Measurements from ENCODE around the gene TAS1R3.

Gene TAS1R3

DNA sequence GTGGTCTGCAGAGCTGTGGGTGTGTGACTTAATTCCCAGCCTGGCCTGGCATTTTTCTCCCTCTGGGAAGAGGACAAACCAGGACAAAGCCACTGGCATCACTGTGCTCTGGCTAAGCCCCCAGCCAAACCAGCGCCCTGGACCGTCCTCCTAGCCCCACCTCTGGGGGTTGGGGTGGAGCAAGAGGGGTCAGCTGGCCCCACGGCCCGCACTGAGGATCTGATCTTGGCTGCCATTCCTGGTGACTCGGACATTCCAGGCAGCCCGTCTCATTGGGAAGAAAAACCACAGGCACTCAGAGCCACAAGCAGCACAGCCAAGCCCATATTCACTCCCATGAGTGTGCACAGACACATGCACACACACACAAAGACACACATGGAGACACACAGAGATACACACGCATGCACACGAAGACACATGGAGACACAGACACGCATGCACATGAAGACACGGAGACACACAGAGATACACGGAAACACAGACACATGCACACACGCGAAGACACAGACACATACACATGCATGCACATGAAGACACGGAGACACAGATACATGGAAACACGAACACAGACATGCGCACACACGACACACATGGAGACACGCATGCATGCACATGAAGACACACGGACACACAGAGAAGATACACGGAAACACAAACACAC lies 29.6 kb downstream of the TAS1R3 start:
- TF ChIP-seq, protein P1, sequence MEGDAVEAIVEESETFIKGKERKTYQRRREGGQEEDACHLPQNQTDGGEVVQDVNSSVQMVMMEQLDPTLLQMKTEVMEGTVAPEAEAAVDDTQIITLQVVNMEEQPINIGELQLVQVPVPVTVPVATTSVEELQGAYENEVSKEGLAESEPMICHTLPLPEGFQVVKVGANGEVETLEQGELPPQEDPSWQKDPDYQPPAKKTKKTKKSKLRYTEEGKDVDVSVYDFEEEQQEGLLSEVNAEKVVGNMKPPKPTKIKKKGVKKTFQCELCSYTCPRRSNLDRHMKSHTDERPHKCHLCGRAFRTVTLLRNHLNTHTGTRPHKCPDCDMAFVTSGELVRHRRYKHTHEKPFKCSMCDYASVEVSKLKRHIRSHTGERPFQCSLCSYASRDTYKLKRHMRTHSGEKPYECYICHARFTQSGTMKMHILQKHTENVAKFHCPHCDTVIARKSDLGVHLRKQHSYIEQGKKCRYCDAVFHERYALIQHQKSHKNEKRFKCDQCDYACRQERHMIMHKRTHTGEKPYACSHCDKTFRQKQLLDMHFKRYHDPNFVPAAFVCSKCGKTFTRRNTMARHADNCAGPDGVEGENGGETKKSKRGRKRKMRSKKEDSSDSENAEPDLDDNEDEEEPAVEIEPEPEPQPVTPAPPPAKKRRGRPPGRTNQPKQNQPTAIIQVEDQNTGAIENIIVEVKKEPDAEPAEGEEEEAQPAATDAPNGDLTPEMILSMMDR (IDR thresholded peaks at IDR 0.05; ENCODE audit: low read depth, low read length): no peak
- TF ChIP-seq EZH2phosphoT487 (IDR thresholded peaks at IDR 0.05; ENCODE audit: low read depth): no peak
- H3K4me2 ChIP-seq (ENCODE audit: low read length): no peak overlapping the region
- H3K27ac ChIP-seq (ENCODE audit: low read length): no peak overlapping the region
- peaks cover 17% of the 10 kb centered on the region for H3K27me3 ChIP-seq (ENCODE audit: low read depth, low read length)
- no peak overlapping the region for H3K4me3 ChIP-seq (ENCODE audit: low read length)
- H2AFZ ChIP-seq (ENCODE audit: low read depth, low read length): no peak overlapping the region
- no peak overlapping the region for H3K9ac ChIP-seq (ENCODE audit: low read length)
- H3K36me3 ChIP-seq (replicated peaks; ENCODE audit: low read depth, low read length): no peaks in the 10 kb centered on the region
- no peaks in the 10 kb centered on the region for H4K20me1 ChIP-seq (ENCODE audit: insufficient read depth, low read length)
- no peaks in the 10 kb centered on the region for H3K79me2 ChIP-seq (ENCODE audit: low read length)
- H3K9me3 ChIP-seq (ENCODE audit: insufficient read depth, low read length): no peaks in the 10 kb centered on the region
- peaks cover 20% of the 10 kb centered on the region; the same call in 1 of the 2 replicates for H3K4me1 ChIP-seq (ENCODE audit: low read length)

DNA sequence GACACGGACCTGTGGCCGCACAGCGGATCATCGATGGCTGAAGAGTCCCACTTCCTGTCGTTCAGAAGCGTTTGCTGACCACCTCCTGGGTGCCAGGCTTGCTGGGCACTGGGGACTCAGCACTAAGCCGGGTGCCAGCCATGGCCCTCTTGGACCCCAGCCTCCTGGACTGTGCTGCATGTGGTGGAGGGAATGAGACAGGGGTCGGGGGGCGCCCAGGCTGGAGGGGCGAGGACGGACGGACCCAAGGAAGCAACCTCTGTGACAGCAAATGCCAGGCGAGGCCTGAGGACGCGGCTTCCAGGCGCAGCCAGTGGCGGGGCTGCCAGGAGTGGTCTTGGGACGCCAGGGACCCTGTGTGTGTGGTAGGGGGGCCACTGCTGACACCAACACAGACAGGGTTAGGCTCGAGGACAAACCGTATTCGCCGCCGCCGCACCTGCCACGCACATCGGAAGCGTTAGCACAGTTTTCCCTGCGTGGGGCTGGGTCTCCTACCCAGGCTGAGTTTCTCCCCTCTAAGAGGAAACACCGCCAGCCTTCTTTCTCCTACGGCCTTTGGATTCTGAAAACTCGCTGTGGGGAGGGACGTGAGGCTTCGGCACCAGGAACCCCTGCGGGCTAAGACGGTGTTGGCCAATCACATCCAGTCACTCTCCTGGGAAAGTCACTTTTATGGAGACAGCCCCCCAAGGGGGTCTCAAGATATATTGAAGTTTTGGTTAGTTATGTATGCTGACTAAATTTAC lies 30.3 kb downstream of the TAS1R3 start:
- H3K27ac ChIP-seq (ENCODE audit: low read length): no peak overlapping the region
- peaks cover 17% of the 10 kb centered on the region; the same call in 1 of the 2 replicates for H3K4me1 ChIP-seq (ENCODE audit: low read length)
- no peaks in the 10 kb centered on the region for H3K79me2 ChIP-seq (ENCODE audit: low read length)
- TF ChIP-seq, protein P1 (IDR thresholded peaks at IDR 0.05; ENCODE audit: low read depth, low read length): no peak
- TF ChIP-seq EZH2phosphoT487 (IDR thresholded peaks at IDR 0.05; ENCODE audit: low read depth): no peak
- H2AFZ ChIP-seq (ENCODE audit: low read depth, low read length): no peak overlapping the region
- peaks cover 17% of the 10 kb centered on the region for H3K27me3 ChIP-seq (ENCODE audit: low read depth, low read length)
- no peaks in the 10 kb centered on the region for H3K36me3 ChIP-seq (replicated peaks; ENCODE audit: low read depth, low read length)
- peaks cover under 1% of the 10 kb centered on the region; the same call in 1 of the 2 replicates for H3K9me3 ChIP-seq (ENCODE audit: insufficient read depth, low read length)
- no peak overlapping the region for H3K4me3 ChIP-seq (ENCODE audit: low read length)
- H3K4me2 ChIP-seq (ENCODE audit: low read length): peak overlapping the region; percentile 29; the same call in 1 of the 2 replicates
- no peaks in the 10 kb centered on the region for H4K20me1 ChIP-seq (ENCODE audit: insufficient read depth, low read length)
- no peak overlapping the region for H3K9ac ChIP-seq (ENCODE audit: low read length)

DNA sequence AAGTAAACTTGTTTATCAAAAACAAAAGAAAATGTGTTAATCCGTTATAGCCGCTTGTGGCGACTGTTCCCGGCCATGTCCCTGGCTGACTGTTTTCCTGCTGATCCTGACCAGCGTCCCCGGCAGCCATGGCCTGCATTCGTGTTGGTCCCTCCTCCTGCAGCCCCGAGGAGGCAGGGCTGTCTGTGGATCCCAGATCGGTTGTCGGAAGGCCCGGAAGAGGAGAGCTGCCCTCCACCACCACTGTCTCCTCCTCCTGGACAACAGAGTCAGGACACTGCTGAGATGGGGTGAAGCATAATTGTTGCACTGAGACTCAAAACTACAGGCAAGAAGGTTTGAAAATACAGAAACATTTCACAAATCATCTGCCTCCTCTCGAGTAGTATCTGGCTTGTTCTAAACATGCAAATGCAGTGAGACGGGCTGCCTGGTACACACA lies 30.9 kb downstream of the TAS1R3 start:
- no peaks in the 10 kb centered on the region for H3K36me3 ChIP-seq (replicated peaks; ENCODE audit: low read depth, low read length)
- H3K27ac ChIP-seq (ENCODE audit: low read length): no peak overlapping the region
- TF ChIP-seq EZH2phosphoT487 (IDR thresholded peaks at IDR 0.05; ENCODE audit: low read depth): no peak
- TF ChIP-seq, protein P1 (IDR thresholded peaks at IDR 0.05; ENCODE audit: low read depth, low read length): no peak
- H4K20me1 ChIP-seq (ENCODE audit: insufficient read depth, low read length): no peaks in the 10 kb centered on the region
- peaks cover 6% of the 10 kb centered on the region; the same call in 1 of the 2 replicates for H3K9me3 ChIP-seq (ENCODE audit: insufficient read depth, low read length)
- no peak overlapping the region for H3K4me3 ChIP-seq (ENCODE audit: low read length)
- peak overlapping the region; percentile 29 for H3K4me2 ChIP-seq (ENCODE audit: low read length)
- H3K9ac ChIP-seq (ENCODE audit: low read length): no peak overlapping the region
- no peak overlapping the region for H2AFZ ChIP-seq (ENCODE audit: low read depth, low read length)
- peaks cover 17% of the 10 kb centered on the region for H3K27me3 ChIP-seq (ENCODE audit: low read depth, low read length)
- peaks cover 17% of the 10 kb centered on the region; the same call in 1 of the 2 replicates for H3K4me1 ChIP-seq (ENCODE audit: low read length)
- no peaks in the 10 kb centered on the region for H3K79me2 ChIP-seq (ENCODE audit: low read length)

DNA sequence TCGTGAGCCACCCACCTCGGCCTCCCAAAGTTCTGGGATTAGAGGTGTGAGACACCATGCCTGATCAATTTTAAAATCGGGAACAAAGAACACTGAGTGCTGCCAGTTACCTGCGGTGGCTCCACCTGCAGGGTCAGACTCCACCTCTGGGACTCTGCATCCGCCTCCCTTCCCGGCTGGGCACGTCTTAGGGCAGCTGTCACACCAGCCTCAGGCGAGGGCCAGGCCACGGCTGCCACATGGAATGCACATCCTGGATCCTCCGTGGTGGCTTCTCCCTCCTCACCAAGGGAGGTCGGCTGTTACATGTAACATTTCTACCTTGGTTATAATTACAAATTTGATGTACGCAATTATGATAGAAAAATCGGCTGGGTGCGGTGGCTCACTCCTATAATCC lies 33.2 kb downstream of the TAS1R3 start:
- Histone ChIP-seq H3K36me3 (replicated peaks; ENCODE audit: low read depth, low read length) (no peaks in the 10 kb centered on the region), H3K27me3 (ENCODE audit: low read depth, low read length) (peaks cover under 1% of the 10 kb centered on the region; the same call in 1 of the 2 replicates), H3K9ac (ENCODE audit: low read length) (no peak overlapping the region), H3K27ac (ENCODE audit: low read length) (no peak overlapping the region), H4K20me1 (ENCODE audit: insufficient read depth, low read length) (no peaks in the 10 kb centered on the region), H3K9me3 (ENCODE audit: insufficient read depth, low read length) (peaks cover 10% of the 10 kb centered on the region; the same call in 1 of the 2 replicates), H3K4me2 (ENCODE audit: low read length) (no peak overlapping the region), H2AFZ (ENCODE audit: low read depth, low read length) (no peak overlapping the region), H3K4me3 (ENCODE audit: low read length) (no peak overlapping the region), H3K79me2 (ENCODE audit: low read length) (no peaks in the 10 kb centered on the region), H3K4me1 (ENCODE audit: low read length) (peaks cover 6% of the 10 kb centered on the region; the same call in 1 of the 2 replicates)
- TF ChIP-seq EZH2phosphoT487 (IDR thresholded peaks at IDR 0.05; ENCODE audit: low read depth): no peak
- TF ChIP-seq, protein P1 (IDR thresholded peaks at IDR 0.05; ENCODE audit: low read depth, low read length): no peak

Measured in OCI-LY3 (cell line).